Superior temporal gyrus (tissue), 1 donor: ENCODE measurements around the gene LRRC4C.
"Not testable (repeated sequence)": the region's sequence is repeated elsewhere in the genome, so short reads cannot be mapped to it uniquely, and the experiment has no call there.

Experiments
- DNase-seq: peaks from one replicate; pipeline ENCODE4 v3.0.0-alpha.2; 2016; ENCODE audit errors: extremely low spot score

The LRRC4C gene

DNA sequence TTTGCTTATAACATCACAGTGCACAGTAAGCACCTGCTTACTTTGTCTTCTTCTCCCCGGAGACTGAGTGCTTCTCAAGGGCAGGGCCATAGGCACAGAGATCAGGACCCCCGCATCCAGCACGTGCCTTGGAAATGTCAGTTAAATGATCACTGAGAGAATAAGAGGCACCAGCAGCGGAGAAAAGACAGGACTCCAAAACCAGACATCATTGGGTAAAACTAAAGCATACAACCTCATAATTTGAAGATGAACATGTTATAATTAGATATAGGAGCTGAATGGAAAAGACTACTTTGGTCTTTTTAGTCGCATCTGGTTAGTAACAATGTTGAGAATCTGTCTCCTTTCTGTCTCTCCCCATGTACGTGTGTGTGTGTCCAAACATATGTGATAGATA lies 1279.9 kb downstream of the LRRC4C start:
- DNase-seq: peak; percentile 15

DNA sequence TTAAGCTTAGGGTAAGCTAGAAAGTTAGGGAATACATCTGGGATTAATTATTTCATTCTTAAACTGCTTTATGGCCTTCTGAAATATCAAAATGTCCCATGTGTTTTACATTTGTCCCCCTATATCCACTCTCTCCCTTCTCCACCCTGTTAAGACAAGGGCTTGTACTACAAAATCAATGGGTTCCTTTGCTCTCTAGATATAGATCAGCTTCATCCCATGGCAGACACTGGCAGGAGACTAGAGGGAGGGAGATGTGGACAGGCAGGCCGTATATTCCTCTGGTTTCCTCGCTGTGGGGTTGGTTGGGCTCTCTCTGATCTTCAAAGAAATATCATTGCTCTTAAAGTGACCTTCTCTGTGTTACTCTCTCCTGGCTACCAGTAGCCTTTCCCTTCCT lies 1281.0 kb downstream of the LRRC4C start:
- DNase-seq: no peak

DNA sequence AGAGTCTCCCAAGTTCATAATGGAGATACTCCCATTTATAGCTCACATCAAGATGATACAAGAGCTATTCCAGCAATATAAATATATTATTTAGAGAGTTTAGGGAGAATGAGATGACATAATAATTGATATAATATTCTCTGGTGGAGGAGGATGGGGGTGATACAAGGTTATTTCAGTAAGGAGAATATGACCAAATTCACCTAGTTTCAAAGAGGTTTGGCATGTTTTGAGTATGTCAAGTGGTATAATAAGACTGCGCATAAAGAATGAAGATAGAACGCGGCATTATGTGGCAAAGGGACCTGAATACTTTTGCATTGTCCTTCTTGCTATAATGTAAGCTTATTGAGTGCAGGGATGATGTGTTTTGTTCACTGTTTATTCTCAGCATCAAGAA lies 1283.5 kb downstream of the LRRC4C start:
- DNase-seq: peak; percentile 6

DNA sequence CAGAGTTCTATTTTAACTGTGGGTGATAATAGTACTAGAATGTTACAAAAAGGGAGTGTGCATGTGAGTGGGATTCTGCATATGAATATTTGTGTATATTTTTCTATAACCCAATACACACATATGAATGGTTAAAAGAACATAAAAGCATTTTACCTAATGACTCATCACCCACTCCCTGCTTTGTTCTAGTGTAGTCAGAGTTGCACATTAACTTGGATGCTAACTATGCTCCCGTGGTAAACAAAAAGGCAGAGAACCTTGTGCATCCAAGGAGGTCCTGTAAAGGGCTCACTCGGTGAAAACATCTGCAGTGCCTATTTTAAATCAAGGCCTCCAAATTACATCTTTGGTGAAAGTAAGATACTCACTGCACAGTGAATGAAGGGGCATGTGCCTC lies 1289.4 kb downstream of the LRRC4C start:
- peak; percentile 27 for DNase-seq

DNA sequence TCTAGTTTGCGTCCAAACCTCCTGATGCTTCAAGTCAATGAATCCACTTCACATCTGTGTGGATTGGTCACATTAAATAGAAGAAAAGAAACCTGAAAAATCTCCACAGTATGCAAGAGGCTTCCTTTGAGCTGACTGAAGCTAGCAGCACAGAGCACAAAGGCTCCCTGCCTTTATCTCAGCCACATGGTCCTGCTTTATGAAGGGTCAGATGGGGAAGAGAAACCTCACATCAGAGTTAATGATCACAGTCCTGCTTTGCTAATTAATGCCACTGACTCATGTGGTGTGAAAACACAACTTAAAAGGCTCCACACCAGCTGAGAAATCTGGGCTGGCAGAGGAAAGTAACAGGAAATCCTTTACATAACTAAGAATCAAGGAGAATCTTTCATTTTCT lies 1291.0 kb downstream of the LRRC4C start:
- peak; percentile 51 for DNase-seq

DNA sequence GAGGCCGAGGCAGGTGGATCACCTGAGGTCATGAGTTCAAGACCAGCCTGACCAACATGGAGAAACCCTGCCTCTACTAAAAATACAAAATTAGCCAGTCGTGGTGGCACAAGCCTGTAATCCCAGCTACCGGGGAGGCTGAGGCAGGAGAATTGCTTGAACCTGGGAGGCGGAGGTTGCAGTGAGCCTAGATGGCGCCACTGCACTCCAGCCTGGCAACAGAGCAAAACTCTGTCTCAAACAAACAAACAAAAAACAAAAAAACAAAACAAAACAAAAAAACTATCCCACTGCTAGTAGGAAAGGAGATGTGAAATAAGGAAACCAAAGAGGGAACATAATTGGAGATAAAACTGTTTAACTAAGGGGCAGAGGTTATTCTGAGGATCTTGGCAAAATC lies 1291.6 kb downstream of the LRRC4C start:
- DNase-seq: not testable (repeated sequence)

DNA sequence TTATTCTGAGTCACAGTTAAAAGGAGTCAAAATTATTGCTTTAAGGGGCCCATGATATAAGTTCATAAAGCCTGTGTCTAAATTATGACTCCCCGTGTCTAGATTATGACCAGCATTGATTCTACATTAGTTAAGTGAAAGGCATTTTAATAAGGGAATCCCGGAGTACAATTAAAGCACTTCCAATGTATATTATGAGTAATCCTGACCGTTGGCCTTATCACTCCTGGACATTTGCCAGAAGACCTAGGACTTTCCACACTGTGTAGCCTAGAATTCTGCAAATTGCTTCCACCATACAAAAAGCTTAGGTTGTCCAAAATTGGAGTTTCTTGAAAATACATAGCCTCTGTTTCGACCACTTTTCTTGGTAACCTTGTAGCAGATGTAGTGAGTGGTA lies 1292.6 kb downstream of the LRRC4C start:
- peak; percentile 8 for DNase-seq

DNA sequence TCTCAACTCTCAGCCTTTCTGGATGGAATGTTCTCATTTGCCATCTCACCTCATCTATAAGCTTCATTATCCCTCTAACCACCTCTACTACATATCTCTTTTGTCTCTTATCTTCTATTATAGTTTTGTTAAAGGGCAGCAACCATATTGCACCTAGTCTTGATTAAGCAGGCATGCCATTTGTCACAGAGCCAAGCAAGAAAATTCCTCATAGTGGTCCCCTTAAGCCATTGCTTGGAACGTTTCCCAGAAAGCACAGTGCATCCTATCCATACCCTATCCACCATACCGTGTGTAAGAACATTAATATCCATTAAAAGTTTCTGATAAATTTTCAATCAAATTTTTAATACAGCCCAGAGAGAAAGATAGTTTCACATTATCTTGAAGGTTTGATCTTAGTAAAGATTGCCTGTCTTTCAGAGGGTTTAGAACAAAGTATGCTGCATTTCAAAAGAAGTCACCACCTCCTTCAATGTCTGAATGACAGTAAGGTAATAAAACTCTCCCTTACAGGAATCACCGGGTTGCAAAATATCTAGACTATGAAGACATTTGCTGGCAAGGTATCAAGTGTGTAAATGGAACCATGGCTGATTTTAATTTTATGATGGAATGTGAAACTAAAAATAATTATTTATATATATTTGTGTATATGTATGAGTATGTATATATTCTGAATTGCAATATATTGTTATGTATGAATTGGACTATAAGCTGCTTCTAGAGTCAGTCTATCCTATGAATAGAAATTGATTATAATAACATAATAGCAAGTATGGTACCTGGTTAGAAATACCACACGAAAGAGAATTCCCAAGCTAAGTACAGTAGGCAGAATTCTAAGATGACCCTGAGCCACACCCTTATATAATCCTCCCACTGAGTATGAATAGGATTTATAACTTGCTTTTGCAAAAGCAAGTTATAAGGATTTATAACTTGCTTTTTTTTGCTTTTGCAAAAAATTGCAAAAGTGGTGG lies 1296.3 kb downstream of the LRRC4C start:
- DNase-seq: no peak

DNA sequence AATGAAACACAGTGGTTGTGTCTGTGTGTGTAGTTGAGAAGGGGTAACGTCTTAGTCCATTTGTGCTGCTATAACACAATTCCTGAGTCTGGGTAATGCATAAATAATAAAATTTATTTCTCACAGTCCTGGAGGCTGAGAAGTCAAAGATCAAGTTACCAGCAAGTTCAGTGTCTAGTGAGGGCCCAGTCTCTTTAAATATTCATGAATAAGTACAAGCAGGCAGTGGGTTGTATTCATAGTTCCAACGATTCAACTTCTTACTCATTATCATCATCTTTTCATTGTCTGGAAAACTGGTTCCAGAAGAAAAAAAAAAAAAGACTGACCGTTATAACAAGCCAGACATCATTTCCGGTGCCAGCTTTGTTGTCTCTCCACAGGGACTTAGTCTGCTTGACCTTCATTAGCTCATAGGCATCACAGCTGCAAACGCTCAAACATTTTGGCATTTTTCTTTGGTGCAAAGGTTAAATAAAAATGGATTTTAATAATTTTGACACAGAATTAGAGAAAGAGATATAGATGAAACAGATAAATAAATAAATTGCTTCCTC lies 1297.5 kb downstream of the LRRC4C start:
- no peak for DNase-seq

DNA sequence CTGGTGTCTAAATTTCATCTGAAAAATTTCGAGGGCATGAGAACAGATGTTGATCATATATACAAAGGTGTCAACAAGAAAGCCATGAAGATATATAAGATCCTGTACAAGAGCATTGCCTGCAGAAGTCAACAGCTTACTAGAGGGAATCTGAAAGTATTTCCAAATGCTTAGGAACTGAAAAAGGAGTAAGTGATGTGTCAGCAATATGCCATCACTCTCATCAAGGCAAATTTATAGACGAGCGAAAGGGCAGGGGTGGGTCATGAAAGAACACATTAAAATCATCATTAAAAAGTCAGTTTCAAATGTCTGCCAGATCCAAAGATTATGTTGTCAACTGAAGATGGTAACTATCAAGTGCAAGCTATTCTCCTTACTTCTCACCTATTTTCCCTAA lies 1299.0 kb downstream of the LRRC4C start:
- no peak for DNase-seq

DNA sequence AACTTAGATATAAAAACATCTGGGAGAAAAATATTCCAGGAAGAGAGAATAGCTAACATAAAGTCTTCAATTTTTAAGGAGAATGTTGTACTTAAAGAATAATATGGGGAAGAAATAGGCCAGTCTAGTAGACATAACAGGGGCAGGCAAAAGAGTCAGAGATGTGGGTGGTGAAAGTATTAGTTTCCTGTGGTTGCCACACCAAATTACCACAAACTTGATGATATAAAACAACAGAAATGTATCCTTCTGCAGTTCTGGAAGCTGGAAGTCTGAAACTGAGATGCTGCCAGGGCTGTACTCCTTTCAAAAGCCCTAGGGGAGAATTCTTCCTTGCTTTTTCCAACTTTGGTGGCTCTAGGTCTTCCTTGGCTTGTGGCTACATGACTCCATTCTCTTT lies 1309.7 kb downstream of the LRRC4C start:
- DNase-seq: no peak

DNA sequence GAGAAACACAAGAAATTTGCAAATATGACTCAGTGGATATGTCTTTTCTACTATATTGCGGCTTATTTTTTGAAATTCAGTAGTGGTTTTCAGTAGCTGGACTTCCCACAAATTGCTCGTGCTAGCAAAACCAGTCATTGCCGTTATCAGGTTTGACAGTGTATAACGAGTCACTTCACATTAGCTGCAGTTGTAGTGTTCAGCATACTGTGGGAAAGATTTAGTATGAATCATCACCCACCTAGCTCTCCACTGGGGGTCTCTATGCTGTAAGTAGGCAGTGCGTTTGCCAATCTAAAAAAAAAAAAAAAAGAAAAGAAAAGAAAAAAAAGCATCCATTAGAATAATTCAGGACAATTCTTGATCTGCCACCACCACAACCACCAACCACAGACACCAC lies 1318.9 kb downstream of the LRRC4C start:
- DNase-seq: no peak

DNA sequence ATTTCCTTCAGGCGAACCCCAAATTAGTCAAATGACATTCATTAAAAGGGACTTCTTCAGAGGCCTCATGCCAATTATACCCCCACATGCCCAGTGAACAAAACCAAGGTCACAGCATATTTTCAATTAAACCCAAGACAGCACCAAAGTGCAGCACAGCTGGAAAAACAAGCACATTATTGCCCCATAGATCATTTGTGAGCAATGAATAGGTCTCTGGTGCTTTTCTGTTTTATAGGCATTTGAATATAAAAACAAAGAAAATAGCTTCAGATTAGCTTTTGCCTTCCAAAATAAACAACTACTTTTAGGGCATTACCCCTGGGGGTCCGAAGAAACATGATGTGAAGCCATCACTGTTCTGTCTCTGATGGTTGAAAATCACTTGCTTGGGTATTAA lies 1319.9 kb downstream of the LRRC4C start:
- peak; percentile 6 for DNase-seq

DNA sequence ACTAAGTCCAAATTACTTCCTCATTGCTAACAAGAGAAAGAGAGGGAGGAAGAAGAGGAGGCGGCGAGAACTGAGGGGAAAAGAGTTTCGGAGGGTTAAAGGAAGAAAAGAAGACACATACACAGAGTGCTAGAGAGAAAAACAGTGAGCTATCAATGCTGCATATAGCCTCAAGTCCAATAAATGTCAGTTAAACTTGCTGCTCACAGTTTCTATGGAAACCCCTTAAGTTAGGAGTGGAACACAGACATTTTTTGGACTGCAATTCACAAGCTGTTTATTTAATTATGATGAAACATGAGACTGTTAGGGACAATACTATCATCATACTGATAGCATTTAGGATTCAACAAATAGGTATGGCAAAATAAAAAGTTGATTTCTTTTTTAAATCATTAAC lies 1320.4 kb downstream of the LRRC4C start:
- DNase-seq: peak; percentile 25

DNA sequence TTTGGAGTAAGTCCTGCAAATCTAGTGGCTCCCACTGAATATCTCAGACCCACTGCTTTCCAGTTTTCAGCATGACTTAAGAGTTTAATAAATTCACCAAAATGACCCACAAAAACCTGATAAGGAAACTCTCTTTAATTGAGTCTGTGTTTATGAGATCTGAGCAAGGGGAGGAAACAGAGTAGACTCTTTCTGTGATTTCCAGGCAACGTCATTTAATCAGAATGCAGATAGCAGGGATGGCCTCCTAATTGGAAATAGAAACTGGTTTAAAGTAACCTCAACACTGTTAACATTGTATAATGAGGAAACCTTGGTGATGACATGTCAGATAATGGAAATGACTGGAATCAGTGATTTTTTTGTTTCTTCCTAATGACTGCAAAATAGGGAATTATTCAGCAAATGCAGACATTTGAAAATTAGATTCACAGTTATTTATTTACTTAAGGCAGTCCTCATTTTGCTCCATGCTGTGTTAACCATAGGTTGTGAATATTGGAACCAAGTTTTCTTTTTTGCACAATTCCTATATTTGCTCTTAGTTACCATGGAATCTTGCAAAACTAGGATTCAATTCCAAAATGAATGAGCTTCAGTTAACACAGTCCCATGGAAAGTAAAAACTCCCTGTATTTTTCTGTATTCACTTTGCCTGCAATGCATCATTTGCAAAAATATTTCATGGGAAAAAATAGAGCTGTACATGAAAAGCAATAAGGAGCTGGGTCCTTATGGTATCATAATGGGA lies 1324.5 kb downstream of the LRRC4C start:
- no peak for DNase-seq

DNA sequence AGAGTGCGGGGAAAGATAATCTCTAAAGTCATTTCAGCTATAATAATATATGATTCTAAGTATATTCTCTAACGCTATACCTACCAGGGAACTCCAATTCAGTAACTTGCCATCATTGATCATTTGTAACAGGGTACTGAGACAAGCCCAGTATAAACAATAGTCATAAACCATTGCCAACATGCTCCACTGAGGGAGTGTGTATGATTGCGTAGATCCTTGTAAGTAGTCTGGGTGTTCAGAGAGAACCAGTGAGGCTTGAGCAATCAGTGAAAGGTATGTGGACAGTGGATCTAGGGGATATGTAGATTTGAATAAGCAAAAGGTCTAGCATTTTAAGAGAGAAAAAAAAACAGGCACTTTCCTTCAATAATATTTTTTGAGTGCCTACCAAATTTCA lies 1326.0 kb downstream of the LRRC4C start:
- DNase-seq: no peak

DNA sequence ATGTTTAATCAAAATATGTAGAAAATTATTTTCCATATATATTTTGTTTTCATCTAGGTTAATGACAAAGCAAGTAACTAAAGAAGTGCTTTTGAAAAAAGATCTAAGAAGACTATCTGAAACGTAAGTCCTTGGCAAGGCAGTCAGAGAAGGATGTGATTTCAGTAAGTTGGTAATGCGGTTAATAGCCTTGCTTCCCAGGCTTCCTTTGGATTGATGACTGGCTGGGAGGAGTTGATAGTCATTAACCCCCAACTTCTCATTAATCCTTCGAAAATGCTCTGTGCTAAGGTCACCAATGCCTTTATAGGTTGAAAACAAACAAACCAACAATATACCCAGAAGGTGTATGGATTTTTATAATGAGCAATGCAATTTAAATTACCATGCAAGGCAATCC lies 1326.5 kb downstream of the LRRC4C start:
- no peak for DNase-seq

DNA sequence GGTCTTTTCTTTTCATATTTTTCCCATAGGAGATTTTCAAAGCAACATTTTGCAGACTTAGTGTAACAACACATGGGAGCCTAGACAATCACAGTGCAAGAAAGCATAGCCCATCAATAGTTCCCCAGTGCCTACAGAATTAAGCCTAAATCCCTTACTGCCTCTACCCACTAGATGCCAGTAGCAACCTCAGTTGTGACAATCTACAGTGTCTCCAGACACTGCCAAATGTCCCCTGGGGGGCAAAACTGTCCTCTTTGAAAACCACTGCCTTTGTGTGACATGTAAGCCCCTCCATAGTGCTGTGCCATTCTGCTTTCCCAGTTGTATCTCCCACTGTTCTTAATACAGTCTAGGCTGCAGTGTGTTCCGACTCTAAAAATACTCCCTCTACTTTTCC lies 1329.0 kb downstream of the LRRC4C start:
- peak; percentile 86 for DNase-seq

DNA sequence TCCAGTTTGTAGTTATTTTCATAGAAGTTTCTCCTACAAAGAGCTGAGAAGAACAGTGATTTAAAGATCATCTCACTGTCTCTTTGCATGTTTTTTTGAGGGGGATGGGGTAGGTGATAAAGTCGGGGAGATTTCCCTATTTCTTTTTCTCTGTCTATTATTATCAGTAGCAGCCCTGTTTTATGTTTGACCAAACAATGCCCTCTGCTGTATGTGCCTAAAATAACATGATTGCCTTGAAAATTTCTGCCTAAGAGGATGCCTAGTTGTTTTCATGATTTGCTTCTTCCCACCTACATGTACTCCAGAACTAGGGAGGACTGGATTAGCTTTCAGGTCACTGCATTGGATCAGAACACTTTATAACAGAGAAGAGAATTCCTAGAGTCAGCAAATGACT lies 1330.2 kb downstream of the LRRC4C start:
- DNase-seq: peak; percentile 77

DNA sequence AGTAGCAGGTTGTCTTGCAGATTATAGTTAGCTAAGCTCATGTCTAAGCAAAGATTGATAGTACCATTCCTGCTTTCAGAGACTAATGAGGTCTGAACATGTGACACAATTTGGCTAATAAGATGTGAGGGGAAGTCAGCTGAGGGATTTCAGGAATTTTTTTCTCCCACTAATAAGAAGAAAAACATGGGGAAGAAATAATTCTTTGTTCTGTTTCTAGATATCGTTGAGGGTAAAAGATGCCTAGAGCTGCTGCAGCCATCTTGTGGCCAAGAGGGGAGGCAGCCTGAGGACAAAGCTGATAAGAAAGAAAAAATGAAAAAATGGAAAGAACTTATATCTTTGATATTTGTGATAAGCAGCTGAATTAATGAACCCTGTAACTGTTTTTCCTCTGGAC lies 1334.4 kb downstream of the LRRC4C start:
- DNase-seq: no peak

DNA sequence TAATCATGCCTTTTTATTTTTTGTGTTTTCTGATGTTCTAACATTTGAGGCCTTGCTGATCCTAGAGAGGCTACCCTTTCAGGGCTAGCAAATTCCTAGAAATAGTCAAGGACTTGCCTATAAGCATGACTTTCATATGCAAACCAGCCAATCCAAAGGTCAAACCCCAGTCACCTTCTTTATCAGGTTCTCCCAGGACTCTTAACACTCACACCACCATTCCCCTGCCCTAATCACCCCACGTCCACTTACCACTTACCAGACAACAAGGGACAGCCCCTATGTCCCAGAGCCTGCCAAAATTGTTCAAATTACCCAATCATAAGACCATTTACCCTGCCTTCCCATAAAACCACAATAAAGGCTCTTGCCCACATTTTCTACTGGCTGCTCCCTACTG lies 1339.8 kb downstream of the LRRC4C start:
- no peak for DNase-seq

DNA sequence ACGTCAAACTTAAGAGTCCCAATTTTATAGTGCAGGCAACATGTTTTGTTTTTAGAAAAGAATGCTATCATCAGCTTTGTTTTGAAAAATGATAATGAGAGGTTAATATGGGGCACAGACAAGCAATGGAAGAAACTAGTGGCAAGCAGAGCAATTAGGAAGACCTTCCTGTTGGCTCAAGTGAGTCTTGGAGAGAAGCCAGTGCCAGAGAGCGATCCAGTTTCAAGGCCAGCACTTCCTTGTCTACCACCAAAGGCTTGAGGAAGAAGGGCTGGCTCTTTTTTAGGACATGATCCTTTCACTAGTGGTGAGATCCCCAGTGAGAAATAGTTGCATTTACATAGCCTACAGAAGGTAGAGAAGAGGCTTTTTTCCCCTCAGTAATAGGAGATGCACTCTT lies 1340.7 kb downstream of the LRRC4C start:
- no peak for DNase-seq

DNA sequence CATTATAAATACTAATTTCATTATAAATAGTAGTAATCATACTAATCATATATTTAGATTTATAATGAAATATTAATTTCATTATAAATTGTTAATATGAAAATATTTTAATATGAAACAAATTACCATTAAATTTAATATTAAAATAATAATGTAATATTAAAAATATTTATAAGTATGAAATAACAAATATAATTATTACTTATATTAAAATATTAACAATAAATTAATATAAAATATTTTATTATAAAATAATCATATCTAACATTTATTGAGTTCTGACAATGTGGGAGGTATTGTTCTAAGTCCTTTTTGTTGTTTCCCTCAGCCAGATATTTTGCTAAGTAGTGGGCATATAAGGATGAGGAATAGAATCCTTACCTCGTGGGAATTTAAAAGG lies 1341.4 kb downstream of the LRRC4C start:
- no peak for DNase-seq
